ENCODE results near the gene XAB2.

- no peak for TF ChIP-seq CTCF (IDR thresholded peaks at IDR 0.05)
- TF ChIP-seq POLR2AphosphoS5 (IDR thresholded peaks at IDR 0.05) = no peak
These were observed 21.3 kb downstream of the XAB2 start for GRCh38 chr19:7607874-7608560.
